PC-3 (cell line): ENCODE measurements around the gene UBA3. TPM values are rescaled to one million over a fixed set of nuclear protein-coding genes. Genes with fewer than 3 reads are reported as not detected.

Experiments
- ATAC-seq: fragments of 200-7000 bp; cut with Tn5 transposase; 2 replicates; pipeline ENCODE4 v1.9.1; 2020; ENCODE audit warnings: mild to moderate bottlenecking, moderate library complexity
- BruUV-seq: library from RNA; stranded (reverse); fragments of 400-500 nt; replicated peaks from 2 replicates; lab custom pipeline; 2021; lab: Mats Ljungman, UMichigan
- CTCF ChIA-PET: fragments of 300-600 bp; sonication (Branson Sonifier 250); formaldehyde crosslinking; loops from one replicate; lab custom pipeline; 2022; ENCODE audit warnings: antibody characterized with exemption; lab: Charles Lee
- POLR2A ChIA-PET: fragments of 300-600 bp; sonication (Branson Sonifier 250); formaldehyde crosslinking; loops from one replicate; lab custom pipeline; 2022; ENCODE audit warnings: antibody characterized with exemption; ENCODE audit not compliant: unreplicated experiment; lab: Charles Lee
- DNase-seq: peaks from one replicate; pipeline ENCODE4 v3.0.0-alpha.2; 2015
- H2AFZ ChIP-seq: fragments of 300-600 bp; sonication (generic); 2 replicates; pipeline ENCODE4 v1.6.0; 2016; ENCODE audit warnings: antibody characterized with exemption, low read length
- H3F3A ChIP-seq: fragments of 300-600 bp; sonication (generic); one replicate; pipeline ENCODE4 v1.6.0; 2017; ENCODE audit warnings: antibody characterized with exemption, low read length, control low read depth, mild to moderate bottlenecking; ENCODE audit not compliant: unreplicated experiment
- H3K27ac ChIP-seq: fragments of 300-600 bp; sonication (generic); 2 replicates; pipeline ENCODE4 v1.5.1; 2016; ENCODE audit warnings: mild to moderate bottlenecking, low read length
- H3K27me3 ChIP-seq: fragments of 300-600 bp; sonication (generic); 2 replicates; pipeline ENCODE4 v1.6.1; 2016; ENCODE audit warnings: low read length, mixed read lengths
- H3K36me3 ChIP-seq: fragments of 300-600 bp; sonication (generic); 2 replicates; pipeline ENCODE4 v1.6.1; 2016; ENCODE audit warnings: low read depth, mixed run types, low read length, mixed read lengths
- H3K4me1 ChIP-seq: fragments of 300-600 bp; sonication (generic); 2 replicates; pipeline ENCODE4 v1.5.1; 2016; ENCODE audit warnings: low read length; ENCODE audit not compliant: insufficient read depth
- H3K4me2 ChIP-seq: fragments of 300-600 bp; sonication (generic); 2 replicates; pipeline ENCODE4 v1.6.0; 2016; ENCODE audit warnings: low read length
- H3K4me3 ChIP-seq: fragments of 300-600 bp; sonication (generic); 2 replicates; pipeline ENCODE4 v1.5.1; 2016; ENCODE audit warnings: mild to moderate bottlenecking, low read length, mixed read lengths
- H3K79me2 ChIP-seq: fragments of 300-600 bp; sonication (generic); 2 replicates; pipeline ENCODE4 v1.6.1; 2017; ENCODE audit warnings: low read length, mixed read lengths
- H3K9ac ChIP-seq: fragments of 300-600 bp; sonication (generic); 2 replicates; pipeline ENCODE4 v1.6.0; 2016; ENCODE audit warnings: mild to moderate bottlenecking, low read length
- H3K9me2 ChIP-seq: fragments of 300-600 bp; sonication (generic); replicated peaks from 2 replicates; pipeline ENCODE4 v1.6.1; 2016; ENCODE audit warnings: mixed run types, low read length, mixed read lengths
- H3K9me3 ChIP-seq: fragments of 300-600 bp; sonication (generic); 2 replicates; pipeline ENCODE4 v1.6.1; 2016; ENCODE audit warnings: low read length, mixed read lengths
- H4K20me1 ChIP-seq: fragments of 300-600 bp; sonication (generic); 2 replicates; pipeline ENCODE4 v1.6.1; 2016; ENCODE audit warnings: low read length, mixed read lengths
- CTCF ChIP-seq: fragments of 300-600 bp; sonication (generic); conservative IDR thresholded peaks from 2 replicates; pipeline ENCODE4 v1.5.1; 2017; ENCODE audit warnings: antibody characterized with exemption, low read depth, mild to moderate bottlenecking, low read length
- EZH2 ChIP-seq: fragments of 300-600 bp; sonication (generic); IDR thresholded peaks from one replicate; pipeline ENCODE4 v1.6.1; 2017; ENCODE audit warnings: antibody characterized with exemption, mild to moderate bottlenecking, low read length; ENCODE audit not compliant: unreplicated experiment
- EZH2phosphoT487 ChIP-seq: fragments of 300-600 bp; sonication (generic); IDR thresholded peaks from 2 replicates; pipeline ENCODE4 v1.6.1; 2018; ENCODE audit warnings: mild to moderate bottlenecking, antibody characterized with exemption, low read length, borderline replicate concordance
- intact Hi-C: fragments of 100-400 bp; cut with micrococcal nuclease; formaldehyde crosslinking; loops from 2 replicates; pipeline ENCODE4 v1.9.0; 2023
- total RNA-seq: library from RNA; depleted of rRNA; stranded (reverse); fragments of >200 nt; gene quantifications from 2 replicates; pipeline ENCODE4 v1.2.3, GENCODE V29; 2014

UBA3 gene
- total RNA-seq, 1 experiment from 2014 or later, result 27.5 TPM

GRCh38 chr3:69065318-69065964 lies 14.7 kb downstream of the UBA3 start:
- no peak for TF ChIP-seq CTCF
- no peak for TF ChIP-seq EZH2
- TF ChIP-seq EZH2phosphoT487, result no peak
- no peaks in the 10 kb centered on the region for H3K4me1 ChIP-seq
- H3K4me3 ChIP-seq, result no peak overlapping the region
- no peaks in the 10 kb centered on the region for H3F3A ChIP-seq
- POLR2A ChIA-PET, result no interaction called here
- no peaks in the 10 kb centered on the region for H3K27me3 ChIP-seq
- ATAC-seq (no peak), DNase-seq (no peak)
- no peaks in the 10 kb centered on the region for H3K79me2 ChIP-seq
- H3K27ac ChIP-seq, result no peak overlapping the region
- H3K36me3 ChIP-seq, result peaks cover 3% of the 10 kb centered on the region; the same call in 1 of the 2 replicates
- no peak overlapping the region for H2AFZ ChIP-seq
- CTCF ChIA-PET, result no interaction called here
- H3K9me3 ChIP-seq, result no peaks in the 10 kb centered on the region
- H4K20me1 ChIP-seq, result no peaks in the 10 kb centered on the region
- BruUV-seq, result no TSS peak
- H3K9me2 ChIP-seq, result no peaks in the 10 kb centered on the region
- no peak overlapping the region for H3K4me2 ChIP-seq
- intact Hi-C loops, result no loop called here
- H3K9ac ChIP-seq, result no peak overlapping the region

GRCh38 chr3:69063636-69064035 lies 16.5 kb downstream of the UBA3 start:
- no TSS peak for BruUV-seq
- no peaks in the 10 kb centered on the region for H4K20me1 ChIP-seq
- H3K36me3 ChIP-seq, result peaks cover 3% of the 10 kb centered on the region; the same call in 1 of the 2 replicates
- intact Hi-C loops, result no loop called here
- CTCF ChIA-PET, result no interaction called here
- DNase-seq (no peak), ATAC-seq (no peak)
- H3K4me1 ChIP-seq, result no peaks in the 10 kb centered on the region
- H3K9me3 ChIP-seq, result no peaks in the 10 kb centered on the region
- no peak overlapping the region for H2AFZ ChIP-seq
- H3K9me2 ChIP-seq, result no peaks in the 10 kb centered on the region
- H3K79me2 ChIP-seq, result no peaks in the 10 kb centered on the region
- H3K4me2 ChIP-seq, result no peak overlapping the region
- H3K9ac ChIP-seq, result no peak overlapping the region
- POLR2A ChIA-PET, result no interaction called here
- TF ChIP-seq EZH2, result no peak
- no peak for TF ChIP-seq CTCF
- no peak for TF ChIP-seq EZH2phosphoT487
- no peak overlapping the region for H3K27ac ChIP-seq
- H3K4me3 ChIP-seq, result no peak overlapping the region
- no peaks in the 10 kb centered on the region for H3F3A ChIP-seq
- no peaks in the 10 kb centered on the region for H3K27me3 ChIP-seq

- no peak for ATAC-seq
- Histone ChIP-seq H2AFZ (no peak overlapping the region), H3K36me3 (peaks cover 3% of the 10 kb centered on the region; the same call in 1 of the 2 replicates), H3K9me3 (no peaks in the 10 kb centered on the region), H3K27ac (no peak overlapping the region), H3K27me3 (no peaks in the 10 kb centered on the region), H4K20me1 (no peaks in the 10 kb centered on the region), H3K4me2 (no peak overlapping the region), H3K79me2 (no peaks in the 10 kb centered on the region), H3K9me2 (no peaks in the 10 kb centered on the region), H3K4me3 (no peak overlapping the region), H3K4me1 (no peaks in the 10 kb centered on the region), H3K9ac (no peak overlapping the region), H3F3A (no peaks in the 10 kb centered on the region)
- intact Hi-C loops, result no loop called here
- ChIA-PET POLR2A (no interaction called here), CTCF (no interaction called here)
- BruUV-seq, result no TSS peak
- TF ChIP-seq EZH2phosphoT487, result no peak
- TF ChIP-seq CTCF, result no peak
- TF ChIP-seq EZH2, result no peak
- DNase-seq, result no peak
Measured at GRCh38 chr3:69059688-69060087, 20.5 kb downstream of the UBA3 start.
